HEK293 (cell line): Measurements from ENCODE around the gene CYP27C1.

ENCODE experiments used
- CTCF ChIA-PET: fragments of 350-600 bp; formaldehyde crosslinking; extraction: SDS; loops from one replicate; lab custom pipeline; 2021; ENCODE audit warnings: antibody characterized with exemption; lab: Yijun Ruan, JAX
- POLR2A ChIA-PET: fragments of 300-600 bp; formaldehyde crosslinking; extraction: SDS; loops from one replicate; lab custom pipeline; 2020; ENCODE audit warnings: antibody characterized with exemption, inconsistent platforms; lab: Yijun Ruan, JAX
- H3K27ac ChIP-seq: fragments of 200-500 bp; sonication (Bioruptor generic); 2 replicates; pipeline ENCODE4 v1.5.1; 2014; ENCODE audit warnings: low read depth, low read length, control low read depth, inconsistent platforms; ENCODE audit errors: extremely low read depth
- H3K36me3 ChIP-seq, 2 experiments: fragments of 200-500 bp in 1 of 2; sonication (Bioruptor generic) in 1 of 2; 1 replicate in 1 of 2; 2 replicates in 1 of 2; pipeline ENCODE4 v1.5.1; 2014 to 2017; ENCODE audit warnings: inconsistent platforms in 2 of 2, low read length in 2 of 2; ENCODE audit not compliant: control insufficient read depth in 2 of 2, insufficient read depth in 1 of 2
- H3K4me1 ChIP-seq: fragments of 200-500 bp; sonication (Bioruptor generic); 2 replicates; pipeline ENCODE4 v1.5.1; 2014; ENCODE audit warnings: mild to moderate bottlenecking, low read length, inconsistent platforms; ENCODE audit not compliant: control insufficient read depth, insufficient read depth
- H3K4me3 ChIP-seq: 2 replicates; pipeline ENCODE4 v1.5.1; 2011; ENCODE audit warnings: low read depth, mild to moderate bottlenecking, control low read depth, low read length, moderate library complexity
- H3K9me3 ChIP-seq: fragments of 200-500 bp; sonication (Bioruptor generic); 2 replicates; pipeline ENCODE4 v1.5.1; 2014; ENCODE audit warnings: low read depth, low read length, inconsistent platforms; ENCODE audit not compliant: control insufficient read depth, insufficient read depth
- BCL11B ChIP-seq: fragments of 450-650 bp; formaldehyde crosslinking; IDR thresholded peaks from 2 replicates; pipeline ENCODE4 v1.5.1; 2016; ENCODE audit warnings: low read depth, missing biosample characterization, missing genetic modification characterization
- GLIS2 ChIP-seq: fragments of 450-650 bp; formaldehyde crosslinking; IDR thresholded peaks from 2 replicates; pipeline ENCODE4 v1.5.1; 2016; ENCODE audit warnings: missing biosample characterization, missing genetic modification characterization
- KLF10 ChIP-seq: fragments of 450-650 bp; IDR thresholded peaks from 2 replicates; pipeline ENCODE4 v1.5.1; 2018; ENCODE audit warnings: missing biosample characterization, mild to moderate bottlenecking, missing genetic modification characterization
- SCRT2 ChIP-seq: fragments of 450-650 bp; formaldehyde crosslinking; IDR thresholded peaks from 2 replicates; pipeline ENCODE4 v1.5.1; 2016; ENCODE audit warnings: missing biosample characterization, missing genetic modification characterization
- ZBTB11 ChIP-seq: fragments of 450-650 bp; formaldehyde crosslinking; conservative IDR thresholded peaks from 2 replicates; pipeline ENCODE4 v1.5.1; 2016; ENCODE audit warnings: low read depth, missing biosample characterization, missing genetic modification characterization
- ZBTB20 ChIP-seq: fragments of 450-650 bp; formaldehyde crosslinking; IDR thresholded peaks from 2 replicates; pipeline ENCODE4 v1.5.1; 2016; ENCODE audit warnings: missing biosample characterization, missing genetic modification characterization
- ZFP3 ChIP-seq: fragments of 450-650 bp; formaldehyde crosslinking; IDR thresholded peaks from 2 replicates; pipeline ENCODE4 v1.5.1; 2016; ENCODE audit warnings: low read depth, missing biosample characterization, missing genetic modification characterization
- ZNF133 ChIP-seq: fragments of 450-650 bp; formaldehyde crosslinking; IDR thresholded peaks from 2 replicates; pipeline ENCODE4 v1.5.1; 2016; ENCODE audit warnings: missing biosample characterization, missing genetic modification characterization
- ZNF214 ChIP-seq: fragments of 450-650 bp; formaldehyde crosslinking; IDR thresholded peaks from 2 replicates; pipeline ENCODE4 v1.5.1; 2017; ENCODE audit warnings: missing biosample characterization, mild to moderate bottlenecking, missing genetic modification characterization, borderline replicate concordance
- ZNF24 ChIP-seq: fragments of 450-650 bp; formaldehyde crosslinking; IDR thresholded peaks from 2 replicates; pipeline ENCODE4 v1.5.1; 2016; ENCODE audit warnings: missing biosample characterization, missing genetic modification characterization
- ZNF416 ChIP-seq: fragments of 450-650 bp; formaldehyde crosslinking; IDR thresholded peaks from 2 replicates; pipeline ENCODE4 v1.5.1; 2016; ENCODE audit warnings: missing biosample characterization, missing genetic modification characterization
- ZNF530 ChIP-seq: fragments of 450-650 bp; formaldehyde crosslinking; IDR thresholded peaks from 2 replicates; pipeline ENCODE4 v1.5.1; 2016; ENCODE audit warnings: low read depth, missing biosample characterization, missing genetic modification characterization
- ZNF596 ChIP-seq: fragments of 450-650 bp; IDR thresholded peaks from 2 replicates; pipeline ENCODE4 v1.5.0; 2018; ENCODE audit warnings: missing biosample characterization, mild to moderate bottlenecking, missing genetic modification characterization, moderate library complexity
- ZNF600 ChIP-seq: fragments of 450-650 bp; formaldehyde crosslinking; IDR thresholded peaks from 2 replicates; pipeline ENCODE4 v1.5.1; 2016; ENCODE audit warnings: missing biosample characterization, missing genetic modification characterization
- ZNF776 ChIP-seq: fragments of 450-650 bp; formaldehyde crosslinking; IDR thresholded peaks from 2 replicates; pipeline ENCODE4 v1.5.0; 2017; ENCODE audit warnings: missing biosample characterization, missing genetic modification characterization, borderline replicate concordance
- ZNF785 ChIP-seq: fragments of 450-650 bp; formaldehyde crosslinking; IDR thresholded peaks from 2 replicates; pipeline ENCODE4 v1.5.1; 2016; ENCODE audit warnings: missing biosample characterization, missing genetic modification characterization
- ZXDB ChIP-seq: fragments of 450-650 bp; formaldehyde crosslinking; IDR thresholded peaks from 2 replicates; pipeline ENCODE4 v1.5.1; 2016; ENCODE audit warnings: missing biosample characterization, missing genetic modification characterization
- TF ChIP-seq, protein P1 (sequence below): fragments of 450-650 bp; IDR thresholded peaks from 2 replicates; pipeline ENCODE4 v1.5.1; 2018; ENCODE audit warnings: missing biosample characterization, missing genetic modification characterization
- TF ChIP-seq, protein P2 (sequence below): fragments of 450-650 bp; formaldehyde crosslinking; IDR thresholded peaks from 2 replicates; pipeline ENCODE4 v1.5.1; 2016; ENCODE audit warnings: missing biosample characterization, missing genetic modification characterization
- TF ChIP-seq, protein P3 (sequence below): fragments of 450-650 bp; formaldehyde crosslinking; IDR thresholded peaks from 2 replicates; pipeline ENCODE4 v1.5.1; 2016; ENCODE audit warnings: missing biosample characterization, missing genetic modification characterization, low read depth
- TF ChIP-seq, protein P4 (sequence below): fragments of 450-650 bp; formaldehyde crosslinking; IDR thresholded peaks from 2 replicates; pipeline ENCODE4 v1.5.1; 2016; ENCODE audit warnings: missing biosample characterization, missing genetic modification characterization

CYP27C1 gene

GRCh38 chr2:127226132-127226519 is 6.0 kb upstream of the CYP27C1 start:
- ChIA-PET POLR2A (no interaction called here), CTCF (interaction anchor here (0.6 kb wide), 1 partner anchor 602 kb away, joined by 3 read pairs; no protein-coding TSS in a partner anchor)
- no peaks in the 10 kb centered on the region for H3K9me3 ChIP-seq
- no peaks in the 10 kb centered on the region for H3K36me3 ChIP-seq
- peaks cover 24% of the 10 kb centered on the region for H3K4me1 ChIP-seq
- TF ChIP-seq, protein P1, sequence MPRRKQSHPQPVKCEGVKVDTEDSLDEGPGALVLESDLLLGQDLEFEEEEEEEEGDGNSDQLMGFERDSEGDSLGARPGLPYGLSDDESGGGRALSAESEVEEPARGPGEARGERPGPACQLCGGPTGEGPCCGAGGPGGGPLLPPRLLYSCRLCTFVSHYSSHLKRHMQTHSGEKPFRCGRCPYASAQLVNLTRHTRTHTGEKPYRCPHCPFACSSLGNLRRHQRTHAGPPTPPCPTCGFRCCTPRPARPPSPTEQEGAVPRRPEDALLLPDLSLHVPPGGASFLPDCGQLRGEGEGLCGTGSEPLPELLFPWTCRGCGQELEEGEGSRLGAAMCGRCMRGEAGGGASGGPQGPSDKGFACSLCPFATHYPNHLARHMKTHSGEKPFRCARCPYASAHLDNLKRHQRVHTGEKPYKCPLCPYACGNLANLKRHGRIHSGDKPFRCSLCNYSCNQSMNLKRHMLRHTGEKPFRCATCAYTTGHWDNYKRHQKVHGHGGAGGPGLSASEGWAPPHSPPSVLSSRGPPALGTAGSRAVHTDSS = no peak
- TF ChIP-seq GLIS2 (tag by site-specific recombination) (no peak), ZNF596 (tag by site-specific recombination) (no peak), ZXDB (tag by site-specific recombination) (no peak), ZNF785 (no peak), ZFP3 (tag by site-specific recombination) (no peak), ZNF133 (tag by site-specific recombination) (no peak), ZNF214 (tag by site-specific recombination) (no peak), ZNF416 (tag by site-specific recombination) (no peak), BCL11B (no peak), KLF10 (tag by site-specific recombination) (no peak), ZBTB11 (tag by site-specific recombination) (no peak), ZNF776 (tag by site-specific recombination) (no peak)
- TF ChIP-seq, protein P2, sequence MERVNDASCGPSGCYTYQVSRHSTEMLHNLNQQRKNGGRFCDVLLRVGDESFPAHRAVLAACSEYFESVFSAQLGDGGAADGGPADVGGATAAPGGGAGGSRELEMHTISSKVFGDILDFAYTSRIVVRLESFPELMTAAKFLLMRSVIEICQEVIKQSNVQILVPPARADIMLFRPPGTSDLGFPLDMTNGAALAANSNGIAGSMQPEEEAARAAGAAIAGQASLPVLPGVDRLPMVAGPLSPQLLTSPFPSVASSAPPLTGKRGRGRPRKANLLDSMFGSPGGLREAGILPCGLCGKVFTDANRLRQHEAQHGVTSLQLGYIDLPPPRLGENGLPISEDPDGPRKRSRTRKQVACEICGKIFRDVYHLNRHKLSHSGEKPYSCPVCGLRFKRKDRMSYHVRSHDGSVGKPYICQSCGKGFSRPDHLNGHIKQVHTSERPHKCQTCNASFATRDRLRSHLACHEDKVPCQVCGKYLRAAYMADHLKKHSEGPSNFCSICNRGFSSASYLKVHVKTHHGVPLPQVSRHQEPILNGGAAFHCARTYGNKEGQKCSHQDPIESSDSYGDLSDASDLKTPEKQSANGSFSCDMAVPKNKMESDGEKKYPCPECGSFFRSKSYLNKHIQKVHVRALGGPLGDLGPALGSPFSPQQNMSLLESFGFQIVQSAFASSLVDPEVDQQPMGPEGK (tag by site-specific recombination) = no peak
- H3K4me3 ChIP-seq = no peak overlapping the region
- H3K27ac ChIP-seq = peak overlapping the region; percentile 66

GRCh38 chr2:127225186-127225960 is 5.3 kb upstream of the CYP27C1 start:
- Histone ChIP-seq H3K4me1 (peaks cover 24% of the 10 kb centered on the region), H3K36me3 (no peaks in the 10 kb centered on the region), H3K27ac (no peak overlapping the region), H3K9me3 (no peaks in the 10 kb centered on the region), H3K4me3 (no peak overlapping the region)
- POLR2A ChIA-PET = interaction anchor here (1.0 kb wide), 1 partner anchor 69 kb away, joined by 5 read pairs; the partner anchor contains the start of gene ERCC3
- CTCF ChIA-PET = interaction anchor here (1.2 to 1.4 kb wide), 2 partner anchors 15 to 254 kb away, joined by 3 read pairs; no protein-coding TSS in a partner anchor
- TF ChIP-seq ZNF600 (tag by site-specific recombination) (0 out of 2 replicates have a peak, but pooled peaks have one; percentile 25), ZNF530 (tag by site-specific recombination) (no peak), ZNF24 (tag by site-specific recombination) (no peak), ZBTB20 (tag by site-specific recombination) (peak; percentile 65), ZNF776 (tag by site-specific recombination) (no peak), SCRT2 (tag by site-specific recombination) (peak; percentile 83)
- TF ChIP-seq, protein P3, sequence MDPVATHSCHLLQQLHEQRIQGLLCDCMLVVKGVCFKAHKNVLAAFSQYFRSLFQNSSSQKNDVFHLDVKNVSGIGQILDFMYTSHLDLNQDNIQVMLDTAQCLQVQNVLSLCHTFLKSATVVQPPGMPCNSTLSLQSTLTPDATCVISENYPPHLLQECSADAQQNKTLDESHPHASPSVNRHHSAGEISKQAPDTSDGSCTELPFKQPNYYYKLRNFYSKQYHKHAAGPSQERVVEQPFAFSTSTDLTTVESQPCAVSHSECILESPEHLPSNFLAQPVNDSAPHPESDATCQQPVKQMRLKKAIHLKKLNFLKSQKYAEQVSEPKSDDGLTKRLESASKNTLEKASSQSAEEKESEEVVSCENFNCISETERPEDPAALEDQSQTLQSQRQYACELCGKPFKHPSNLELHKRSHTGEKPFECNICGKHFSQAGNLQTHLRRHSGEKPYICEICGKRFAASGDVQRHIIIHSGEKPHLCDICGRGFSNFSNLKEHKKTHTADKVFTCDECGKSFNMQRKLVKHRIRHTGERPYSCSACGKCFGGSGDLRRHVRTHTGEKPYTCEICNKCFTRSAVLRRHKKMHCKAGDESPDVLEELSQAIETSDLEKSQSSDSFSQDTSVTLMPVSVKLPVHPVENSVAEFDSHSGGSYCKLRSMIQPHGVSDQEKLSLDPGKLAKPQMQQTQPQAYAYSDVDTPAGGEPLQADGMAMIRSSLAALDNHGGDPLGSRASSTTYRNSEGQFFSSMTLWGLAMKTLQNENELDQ (tag by site-specific recombination) = no peak
- TF ChIP-seq, protein P4, sequence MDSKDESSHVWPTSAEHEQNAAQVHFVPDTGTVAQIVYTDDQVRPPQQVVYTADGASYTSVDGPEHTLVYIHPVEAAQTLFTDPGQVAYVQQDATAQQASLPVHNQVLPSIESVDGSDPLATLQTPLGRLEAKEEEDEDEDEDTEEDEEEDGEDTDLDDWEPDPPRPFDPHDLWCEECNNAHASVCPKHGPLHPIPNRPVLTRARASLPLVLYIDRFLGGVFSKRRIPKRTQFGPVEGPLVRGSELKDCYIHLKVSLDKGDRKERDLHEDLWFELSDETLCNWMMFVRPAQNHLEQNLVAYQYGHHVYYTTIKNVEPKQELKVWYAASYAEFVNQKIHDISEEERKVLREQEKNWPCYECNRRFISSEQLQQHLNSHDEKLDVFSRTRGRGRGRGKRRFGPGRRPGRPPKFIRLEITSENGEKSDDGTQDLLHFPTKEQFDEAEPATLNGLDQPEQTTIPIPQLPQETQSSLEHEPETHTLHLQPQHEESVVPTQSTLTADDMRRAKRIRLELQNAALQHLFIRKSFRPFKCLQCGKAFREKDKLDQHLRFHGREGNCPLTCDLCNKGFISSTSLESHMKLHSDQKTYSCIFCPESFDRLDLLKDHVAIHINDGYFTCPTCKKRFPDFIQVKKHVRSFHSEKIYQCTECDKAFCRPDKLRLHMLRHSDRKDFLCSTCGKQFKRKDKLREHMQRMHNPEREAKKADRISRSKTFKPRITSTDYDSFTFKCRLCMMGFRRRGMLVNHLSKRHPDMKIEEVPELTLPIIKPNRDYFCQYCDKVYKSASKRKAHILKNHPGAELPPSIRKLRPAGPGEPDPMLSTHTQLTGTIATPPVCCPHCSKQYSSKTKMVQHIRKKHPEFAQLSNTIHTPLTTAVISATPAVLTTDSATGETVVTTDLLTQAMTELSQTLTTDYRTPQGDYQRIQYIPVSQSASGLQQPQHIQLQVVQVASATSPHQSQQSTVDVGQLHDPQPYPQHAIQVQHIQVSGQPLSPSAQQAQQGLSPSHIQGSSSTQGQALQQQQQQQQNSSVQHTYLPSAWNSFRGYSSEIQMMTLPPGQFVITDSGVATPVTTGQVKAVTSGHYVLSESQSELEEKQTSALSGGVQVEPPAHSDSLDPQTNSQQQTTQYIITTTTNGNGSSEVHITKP (tag by site-specific recombination) = peak; percentile 93
